Muscle of leg (tissue), 11 donors: ENCODE data around the gene LRRN2. TPM values are rescaled to one million over a fixed set of nuclear protein-coding genes. Genes with fewer than 3 reads are reported as not detected.
A peak's percentile ranks its signal among the peaks of the same experiment; 100 is the strongest.

Source experiments
- DNase-seq: peaks from one replicate; pipeline ENCODE4 v3.0.0; 2013
- H3K27ac ChIP-seq: one replicate; pipeline ENCODE4 v1.5.1; 2013; ENCODE audit warnings: mild to moderate bottlenecking, low read length, control low read depth
- H3K27me3 ChIP-seq: one replicate; pipeline ENCODE4 v1.6.1; 2013; ENCODE audit warnings: low read length; ENCODE audit not compliant: control insufficient read depth, insufficient read depth
- H3K36me3 ChIP-seq: one replicate; pipeline ENCODE4 v1.6.1; 2013; ENCODE audit warnings: low read length; ENCODE audit not compliant: control insufficient read depth, insufficient read depth
- H3K4me1 ChIP-seq: one replicate; pipeline ENCODE4 v1.6.1; 2013; ENCODE audit warnings: low read length; ENCODE audit not compliant: control insufficient read depth, insufficient read depth
- H3K4me3 ChIP-seq: one replicate; pipeline ENCODE4 v1.5.1; 2013; ENCODE audit warnings: low read length, control low read depth
- H3K9me3 ChIP-seq: replicated peaks from 2 replicates; pipeline ENCODE4 v1.6.1; 2013; ENCODE audit warnings: low read depth, low read length; ENCODE audit not compliant: control insufficient read depth
- WGBS: methylation state at CpG from one replicate; pipeline ENCODE4 v1.1.5; 2013; ENCODE audit warnings: missing lambda C conversion rate; ENCODE audit not compliant: insufficient coverage; 5-methylcytosine and 5-hydroxymethylcytosine counted together
- polyA plus RNA-seq, 8 donors: library from polyadenylated mRNA; unstranded; fragments of 120-200 nt; gene quantifications; one replicate each; pipeline versions ENCODE4 v1.2.1 to v1.2.3, GENCODE V29; 2013; ENCODE audit warnings: inconsistent platforms in 1 of 8, low replicate concordance in 1 of 8; ENCODE audit not compliant: insufficient read length in 8 of 8, insufficient read depth in 1 of 8
- total RNA-seq: library from RNA; stranded (reverse); fragments of 120-200 nt; gene quantifications from one replicate; pipeline ENCODE4 v1.2.4, GENCODE V29; 2013

Gene LRRN2
- total and polyA plus RNA-seq, 9 donors, result 2.7 to 9.8 (median 6.1) TPM

DNA sequence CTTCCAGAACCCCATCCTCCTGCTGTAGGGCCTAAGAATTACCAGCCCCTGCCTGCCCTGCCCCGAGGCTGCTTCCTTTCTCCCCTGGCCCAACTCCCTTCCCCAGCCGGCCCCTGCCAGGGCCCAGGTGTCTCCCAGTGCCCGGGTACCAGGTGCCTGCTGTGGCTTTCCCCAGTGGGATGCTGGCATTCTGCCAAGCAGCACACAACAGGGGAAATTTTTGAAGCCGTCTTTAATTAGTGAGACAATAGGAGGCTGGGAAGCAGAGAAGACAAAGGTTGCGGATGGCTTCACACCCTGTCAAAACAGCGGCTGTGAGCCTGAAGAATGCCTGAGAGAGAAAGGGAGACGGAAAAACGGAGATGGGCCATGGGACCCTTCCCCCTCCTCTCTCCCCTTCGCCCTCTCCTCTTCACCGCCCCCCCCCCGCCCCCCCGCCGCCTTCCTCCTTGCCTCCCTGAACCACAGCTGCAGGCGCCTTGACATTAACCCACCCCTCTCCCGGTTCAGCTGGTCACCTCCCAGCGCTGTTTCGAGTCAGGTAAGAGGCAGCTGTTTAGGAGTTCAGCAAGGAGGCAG, 33.6 kb downstream of the LRRN2 start:
- WGBS, result 0% methylated on average over 5 of the region's 17 CpGs
- H3K36me3 ChIP-seq, result no peaks in the 10 kb centered on the region
- no peaks in the 10 kb centered on the region for H3K9me3 ChIP-seq
- DNase-seq, result no peak
- H3K27ac ChIP-seq, result no peak overlapping the region
- no peak overlapping the region for H3K4me3 ChIP-seq
- peaks cover 25% of the 10 kb centered on the region for H3K27me3 ChIP-seq
- H3K4me1 ChIP-seq, result no peaks in the 10 kb centered on the region

DNA sequence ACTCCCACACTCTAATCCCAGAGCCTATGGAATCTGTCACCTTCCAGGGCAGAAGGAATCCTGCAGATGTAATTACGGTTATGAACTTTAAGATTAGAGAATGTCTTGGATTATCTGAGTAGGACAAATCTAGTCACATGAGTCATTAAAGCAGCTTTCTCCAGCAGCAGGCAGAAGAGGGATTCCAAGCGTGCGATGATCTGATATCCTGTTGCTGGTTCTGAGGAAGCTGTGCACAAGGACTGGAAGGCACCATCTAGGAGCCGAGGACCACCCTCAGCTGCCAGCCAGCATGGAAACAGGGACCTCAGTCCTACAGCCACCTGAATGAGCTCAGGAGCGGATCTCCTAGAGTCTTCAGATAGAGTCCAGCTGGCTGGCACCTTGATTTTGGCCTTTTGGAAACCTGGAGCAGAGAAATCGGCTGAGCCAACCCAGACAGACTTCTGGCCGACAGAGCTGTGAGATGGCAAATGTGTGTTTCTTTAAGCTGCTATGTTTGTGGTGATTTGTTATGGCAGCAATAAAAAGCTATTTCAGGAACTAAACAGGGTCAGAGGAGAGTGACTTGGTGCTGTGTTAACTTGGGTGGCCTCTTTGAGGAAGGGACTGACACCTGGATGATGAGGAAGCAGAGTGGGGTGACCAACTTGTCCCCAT, 34.5 kb downstream of the LRRN2 start:
- 41% methylated on average over 7 of the region's 7 CpGs for WGBS
- H3K27ac ChIP-seq, result no peak overlapping the region

DNA sequence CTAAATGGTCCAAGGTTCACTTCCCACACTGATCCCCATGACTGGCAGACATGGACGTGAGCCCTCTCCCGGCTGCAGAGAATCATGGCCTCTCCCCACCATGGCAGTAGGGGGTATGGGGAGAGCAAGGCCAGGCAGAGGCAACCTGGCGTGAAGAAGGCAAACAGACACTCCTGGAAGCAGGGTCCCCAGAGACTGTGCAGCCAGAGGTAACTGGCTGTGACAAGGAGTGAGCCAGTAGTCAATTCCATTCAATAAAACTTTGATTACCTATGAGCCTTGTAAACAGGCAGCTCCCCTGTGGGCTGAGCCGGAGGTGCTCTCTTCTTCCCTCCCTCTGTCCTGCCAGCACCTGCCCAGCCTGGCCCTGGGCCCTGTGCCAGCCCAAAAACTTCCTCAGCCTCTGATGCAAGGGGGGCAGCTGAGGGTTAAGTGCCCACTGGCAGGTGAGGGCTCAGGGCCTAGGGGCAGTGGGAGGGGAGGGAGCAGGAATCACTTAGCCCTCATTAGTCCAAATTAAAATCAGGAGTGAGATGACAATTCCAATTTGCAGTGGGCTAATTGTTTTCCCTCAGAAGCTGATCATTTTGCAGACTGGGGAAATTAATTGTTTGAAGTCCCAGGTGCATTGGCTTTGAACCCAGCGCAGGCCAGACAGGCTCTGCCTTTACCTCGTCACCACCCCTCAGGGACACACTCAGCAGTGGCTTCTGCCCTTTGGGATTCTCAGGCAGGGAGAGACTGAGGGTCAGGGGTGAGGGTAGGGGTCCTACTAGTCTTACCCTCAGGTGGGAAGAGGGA, 35.6 kb downstream of the LRRN2 start:
- no peaks in the 10 kb centered on the region for H3K4me1 ChIP-seq
- no peak for DNase-seq
- peaks cover 25% of the 10 kb centered on the region for H3K27me3 ChIP-seq
- no peaks in the 10 kb centered on the region for H3K9me3 ChIP-seq
- no peaks in the 10 kb centered on the region for H3K36me3 ChIP-seq
- H3K27ac ChIP-seq, result no peak overlapping the region
- H3K4me3 ChIP-seq, result no peak overlapping the region
- no CpG with 5 or more reads among the region's 6 CpGs for WGBS

More for the DNA sequence above, 34.5 kb downstream of the LRRN2 start:
- no peaks in the 10 kb centered on the region for H3K4me1 ChIP-seq
- H3K4me3 ChIP-seq, result no peak overlapping the region
- no peak for DNase-seq
- peaks cover 25% of the 10 kb centered on the region for H3K27me3 ChIP-seq
- no peaks in the 10 kb centered on the region for H3K36me3 ChIP-seq
- H3K9me3 ChIP-seq, result no peaks in the 10 kb centered on the region

GRCh38 chr1:204648576-204648975, 37.0 kb downstream of the LRRN2 start:
- no peak for DNase-seq
- Histone ChIP-seq H3K9me3 (no peaks in the 10 kb centered on the region), H3K36me3 (no peaks in the 10 kb centered on the region), H3K4me3 (no peak overlapping the region), H3K27ac (no peak overlapping the region), H3K27me3 (peaks cover 24% of the 10 kb centered on the region), H3K4me1 (no peaks in the 10 kb centered on the region)
- 86% methylated on average over 3 of the region's 4 CpGs for WGBS

DNA sequence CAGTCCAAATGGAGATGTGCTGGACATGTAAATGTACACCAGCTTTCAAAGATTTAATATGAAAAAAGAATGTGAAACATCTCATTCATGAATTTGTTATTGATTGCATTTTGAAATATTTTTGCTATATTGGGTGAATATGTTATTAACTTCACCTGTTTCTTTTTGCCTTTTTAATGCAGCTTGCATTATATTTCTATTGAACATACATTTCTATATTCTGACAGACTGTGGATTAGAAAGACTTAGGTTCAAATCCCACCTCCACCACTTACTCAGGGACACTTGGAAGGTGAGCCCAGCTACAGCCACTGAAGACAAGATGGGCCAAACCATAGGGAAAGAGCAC, 37.8 kb downstream of the LRRN2 start:
- Histone ChIP-seq H3K4me3 (no peak overlapping the region), H3K36me3 (no peaks in the 10 kb centered on the region), H3K4me1 (no peaks in the 10 kb centered on the region), H3K9me3 (no peaks in the 10 kb centered on the region), H3K27ac (no peak overlapping the region), H3K27me3 (peaks cover 21% of the 10 kb centered on the region)
- no peak for DNase-seq

- H3K27ac ChIP-seq, result no peak overlapping the region
- H3K9me3 ChIP-seq, result no peaks in the 10 kb centered on the region
- H3K27me3 ChIP-seq, result peaks cover 16% of the 10 kb centered on the region
- H3K4me3 ChIP-seq, result no peak overlapping the region
- peak; percentile 48 for DNase-seq
- WGBS, result 25% methylated on average over 2 of the region's 2 CpGs
- no peaks in the 10 kb centered on the region for H3K36me3 ChIP-seq
- H3K4me1 ChIP-seq, result no peaks in the 10 kb centered on the region
Observed at GRCh38 chr1:204647114-204647804, 38.3 kb downstream of the LRRN2 start.

- no peak overlapping the region for H3K4me3 ChIP-seq
- H3K27me3 ChIP-seq, result peaks cover 2% of the 10 kb centered on the region
- no peaks in the 10 kb centered on the region for H3K36me3 ChIP-seq
- WGBS, result no CpG with 5 or more reads among the region's 3 CpGs
- no peak overlapping the region for H3K27ac ChIP-seq
- H3K9me3 ChIP-seq, result no peaks in the 10 kb centered on the region
- DNase-seq, result no peak
- no peaks in the 10 kb centered on the region for H3K4me1 ChIP-seq
Observed at GRCh38 chr1:204645666-204646065, 39.9 kb downstream of the LRRN2 start.

GRCh38 chr1:204645251-204645650, 40.3 kb downstream of the LRRN2 start:
- WGBS, result no CpG with 5 or more reads among the region's 3 CpGs
- no peaks in the 10 kb centered on the region for H3K4me1 ChIP-seq
- H3K9me3 ChIP-seq, result no peaks in the 10 kb centered on the region
- no peak overlapping the region for H3K27ac ChIP-seq
- no peaks in the 10 kb centered on the region for H3K36me3 ChIP-seq
- H3K27me3 ChIP-seq, result peaks cover 2% of the 10 kb centered on the region
- DNase-seq, result no peak
- H3K4me3 ChIP-seq, result no peak overlapping the region

- no peak overlapping the region for H3K27ac ChIP-seq
- DNase-seq, result no peak
- H3K4me3 ChIP-seq, result no peak overlapping the region
- WGBS, result 85% methylated on average over 6 of the region's 6 CpGs
- no peaks in the 10 kb centered on the region for H3K4me1 ChIP-seq
- H3K36me3 ChIP-seq, result no peaks in the 10 kb centered on the region
- peaks cover 2% of the 10 kb centered on the region for H3K27me3 ChIP-seq
- H3K9me3 ChIP-seq, result no peaks in the 10 kb centered on the region
Observed at GRCh38 chr1:204643503-204643902, 42.0 kb downstream of the LRRN2 start.

- no peak overlapping the region for H3K4me3 ChIP-seq
- no peaks in the 10 kb centered on the region for H3K9me3 ChIP-seq
- H3K27me3 ChIP-seq, result peaks cover 2% of the 10 kb centered on the region
- no peaks in the 10 kb centered on the region for H3K36me3 ChIP-seq
- no peak overlapping the region for H3K27ac ChIP-seq
- WGBS, result no CpG with 5 or more reads among the region's 3 CpGs
- H3K4me1 ChIP-seq, result peaks cover 11% of the 10 kb centered on the region
- no peak for DNase-seq
Observed at GRCh38 chr1:204641936-204642335, 43.6 kb downstream of the LRRN2 start.
